ENCODE data around the gene PDZD11. TPM values are rescaled to one million over a fixed set of nuclear protein-coding genes. Genes with fewer than 3 reads are reported as not detected.

The PDZD11 gene
- total RNA-seq, 1 experiment from 2014 or later = 83.0 TPM

- H3K79me2 ChIP-seq (ENCODE audit: low read length) = peaks cover 84% of the 10 kb centered on the region
- CTCF ChIA-PET = interaction anchor here (1.0 kb wide), 1 partner anchor 161 kb away, joined by 3 read pairs; the partner anchor contains the start of gene IGBP1
- peak overlapping the region; percentile 94 for H3K4me2 ChIP-seq (ENCODE audit: low read length)
- intact Hi-C loops (cut with micrococcal nuclease) = loop anchor here (5.0 to 10.0 kb wide), 2 partner anchors 39 to 159 kb away; partner anchors contain the start of gene IGBP1
- H3K27ac ChIP-seq (ENCODE audit: low read length) = peak overlapping the region; percentile 29
- DNase-seq (peak; percentile 59), ATAC-seq (peak; percentile 48)
- no peaks in the 10 kb centered on the region for H3K9me2 ChIP-seq (replicated peaks; ENCODE audit: low read length)
- H3K4me3 ChIP-seq (ENCODE audit: low read length) = peak overlapping the region; percentile 93
- no peak overlapping the region for H3K9ac ChIP-seq (ENCODE audit: low read length)
- peaks cover 5% of the 10 kb centered on the region for H3F3A ChIP-seq (ENCODE audit: low read length, unreplicated experiment)
- H3K4me1 ChIP-seq (ENCODE audit: insufficient read depth, low read length) = peaks cover 23% of the 10 kb centered on the region
- peak overlapping the region; percentile 46; the same call in 1 of the 2 replicates for H2AFZ ChIP-seq (ENCODE audit: low read length)
- H4K20me1 ChIP-seq (ENCODE audit: low read length) = peaks cover 15% of the 10 kb centered on the region
- POLR2A ChIA-PET (ENCODE audit: unreplicated experiment) = no interaction called here
- H3K27me3 ChIP-seq (ENCODE audit: low read length) = no peaks in the 10 kb centered on the region
- peaks cover 30% of the 10 kb centered on the region for H3K36me3 ChIP-seq (ENCODE audit: low read depth, low read length)
- TF ChIP-seq EZH2phosphoT487 (IDR thresholded peaks at IDR 0.05; ENCODE audit: borderline replicate concordance, low read length) (no peak), CTCF (conservative IDR thresholded peaks at IDR 0.05; ENCODE audit: low read depth, low read length) (no peak), EZH2 (IDR thresholded peaks at IDR 0.05; ENCODE audit: low read length, unreplicated experiment) (no peak)
- no peaks in the 10 kb centered on the region for H3K9me3 ChIP-seq (ENCODE audit: low read length)
- BruUV-seq (replicated peaks) = no TSS peak
Measured at GRCh38 chrX:70293621-70294020, 3.9 kb upstream of the PDZD11 start.

DNA sequence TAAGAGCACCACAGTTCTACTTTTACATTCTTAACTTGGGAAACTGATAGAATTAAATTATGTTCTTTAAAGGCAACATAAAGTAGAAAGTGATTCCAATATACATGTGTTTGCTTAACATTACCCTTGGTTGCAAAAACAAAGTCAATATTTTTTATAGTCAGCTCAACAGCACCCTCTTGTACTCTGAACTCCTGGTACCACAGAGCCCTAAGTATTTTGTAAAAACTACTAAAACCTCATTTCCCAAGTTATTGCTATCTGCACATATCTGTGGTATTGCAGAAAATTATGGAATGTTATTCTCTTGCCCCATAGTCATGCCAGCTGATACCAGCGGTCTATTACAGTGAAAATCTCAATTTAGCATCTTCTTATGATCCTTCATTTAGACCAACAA is 3.1 kb upstream of the PDZD11 start:
- ChIA-PET POLR2A (ENCODE audit: unreplicated experiment) (no interaction called here), CTCF (no interaction called here)
- peaks cover 5% of the 10 kb centered on the region for H3F3A ChIP-seq (ENCODE audit: low read length, unreplicated experiment)
- DNase-seq (peak; percentile 7), ATAC-seq (no peak)
- H3K27me3 ChIP-seq (ENCODE audit: low read length) = no peaks in the 10 kb centered on the region
- H3K4me1 ChIP-seq (ENCODE audit: insufficient read depth, low read length) = peaks cover 23% of the 10 kb centered on the region
- H3K4me3 ChIP-seq (ENCODE audit: low read length) = peak overlapping the region; percentile 93
- H3K9me3 ChIP-seq (ENCODE audit: low read length) = no peaks in the 10 kb centered on the region
- no peaks in the 10 kb centered on the region for H3K9me2 ChIP-seq (replicated peaks; ENCODE audit: low read length)
- H3K9ac ChIP-seq (ENCODE audit: low read length) = no peak overlapping the region
- no peak overlapping the region for H3K27ac ChIP-seq (ENCODE audit: low read length)
- BruUV-seq (replicated peaks) = no TSS peak
- peaks cover 25% of the 10 kb centered on the region for H3K36me3 ChIP-seq (ENCODE audit: low read depth, low read length)
- peaks cover 15% of the 10 kb centered on the region for H4K20me1 ChIP-seq (ENCODE audit: low read length)
- peaks cover 84% of the 10 kb centered on the region for H3K79me2 ChIP-seq (ENCODE audit: low read length)
- intact Hi-C loops (cut with micrococcal nuclease) = loop anchor here (5.0 to 10.0 kb wide), 2 partner anchors 40 to 158 kb away; partner anchors contain the start of gene IGBP1
- H2AFZ ChIP-seq (ENCODE audit: low read length) = no peak overlapping the region
- TF ChIP-seq CTCF (conservative IDR thresholded peaks at IDR 0.05; ENCODE audit: low read depth, low read length) (no peak; the same call in 1 of the 2 replicates), EZH2 (IDR thresholded peaks at IDR 0.05; ENCODE audit: low read length, unreplicated experiment) (no peak), EZH2phosphoT487 (IDR thresholded peaks at IDR 0.05; ENCODE audit: borderline replicate concordance, low read length) (no peak)
- H3K4me2 ChIP-seq (ENCODE audit: low read length) = peak overlapping the region; percentile 94

DNA sequence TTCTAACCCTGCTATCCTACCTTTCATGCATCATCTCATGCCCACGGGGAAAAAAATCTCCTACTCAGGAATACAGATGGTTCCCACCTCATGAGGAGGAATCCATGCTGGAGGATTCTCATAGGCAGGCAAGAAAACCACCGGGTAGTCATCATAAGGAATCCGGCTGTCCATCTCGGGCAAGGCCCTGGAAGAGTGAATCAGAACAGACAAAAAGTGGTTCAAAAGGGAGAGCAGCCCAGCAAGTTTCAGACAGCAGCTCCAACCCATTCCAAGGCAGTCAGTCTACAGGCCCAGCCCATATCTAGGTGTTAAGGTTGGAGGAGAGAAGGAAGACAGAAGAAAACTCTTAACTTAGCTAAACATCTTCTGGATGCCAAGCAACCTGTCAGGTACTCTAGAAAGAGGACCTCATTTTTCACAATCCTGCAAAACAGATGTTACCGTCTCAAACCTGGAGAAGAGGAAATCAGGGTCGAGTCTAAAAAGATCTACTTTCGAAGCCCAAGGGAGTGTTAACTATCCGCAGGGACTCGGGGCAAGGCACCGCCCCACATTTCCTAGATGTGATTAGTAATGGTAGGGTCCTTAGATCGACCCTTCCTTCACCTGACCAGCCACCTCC is 447 bp downstream of the PDZD11 start:
- Histone ChIP-seq H3K9ac (ENCODE audit: low read length) (peak overlapping the region; percentile 88), H3K4me2 (ENCODE audit: low read length) (peak overlapping the region; percentile 94), H3K27ac (ENCODE audit: low read length) (peak overlapping the region; percentile 7; the same call in 1 of the 2 replicates), H4K20me1 (ENCODE audit: low read length) (peaks cover 9% of the 10 kb centered on the region), H3F3A (ENCODE audit: low read length, unreplicated experiment) (peaks cover 5% of the 10 kb centered on the region), H2AFZ (ENCODE audit: low read length) (peak overlapping the region; percentile 94), H3K9me2 (replicated peaks; ENCODE audit: low read length) (no peaks in the 10 kb centered on the region), H3K4me1 (ENCODE audit: insufficient read depth, low read length) (peaks cover 23% of the 10 kb centered on the region), H3K4me3 (ENCODE audit: low read length) (peak overlapping the region; percentile 93), H3K36me3 (ENCODE audit: low read depth, low read length) (peaks cover 10% of the 10 kb centered on the region; the same call in 1 of the 2 replicates), H3K27me3 (ENCODE audit: low read length) (no peaks in the 10 kb centered on the region), H3K79me2 (ENCODE audit: low read length) (peaks cover 53% of the 10 kb centered on the region), H3K9me3 (ENCODE audit: low read length) (no peaks in the 10 kb centered on the region)
- peak; percentile 14 for DNase-seq
- TF ChIP-seq EZH2phosphoT487 (IDR thresholded peaks at IDR 0.05; ENCODE audit: borderline replicate concordance, low read length) = no peak
- BruUV-seq (replicated peaks) = TSS peak; percentile 79
- intact Hi-C loops (cut with micrococcal nuclease) = no loop called here
- POLR2A ChIA-PET (ENCODE audit: unreplicated experiment) = interaction anchor here (0.6 kb wide), 1 partner anchor 156 kb away, joined by 3 read pairs; the partner anchor contains the start of gene IGBP1
- no peak for ATAC-seq
- CTCF ChIA-PET = interaction anchor here (0.7 to 2.0 kb wide), 2 partner anchors 156 to 188 kb away, joined by 3 to 8 read pairs; partner anchors contain the start of gene IGBP1
